Suprapubic skin (tissue), 4 donors: ENCODE data around the gene XG. TPM values are rescaled to one million over a fixed set of nuclear protein-coding genes. Genes with fewer than 3 reads are reported as not detected.
"Not testable (repeated sequence)": the region's sequence is repeated elsewhere in the genome, so short reads cannot be mapped to it uniquely, and the experiment has no call there.

Experiments used
- DNase-seq, 2 donors: peaks; one replicate each; pipeline ENCODE4 v3.0.0-alpha.2; 2019; ENCODE audit warnings: low spot score in 2 of 2
- H3K27ac ChIP-seq: fragments of 200-600 bp; sonication (generic); one replicate; pipeline ENCODE4 v1.5.1; 2019
- H3K27me3 ChIP-seq: fragments of 200-600 bp; sonication (generic); one replicate; pipeline ENCODE4 v1.5.1; 2019
- H3K36me3 ChIP-seq: fragments of 200-600 bp; sonication (generic); one replicate; pipeline ENCODE4 v1.5.1; 2019
- H3K4me1 ChIP-seq: fragments of 200-600 bp; sonication (generic); one replicate; pipeline ENCODE4 v1.5.1; 2019
- H3K4me3 ChIP-seq: fragments of 200-600 bp; sonication (generic); one replicate; pipeline ENCODE4 v1.5.1; 2019; ENCODE audit warnings: mild to moderate bottlenecking
- H3K9me3 ChIP-seq: fragments of 200-600 bp; sonication (generic); one replicate; pipeline ENCODE4 v1.5.1; 2019
- CTCF ChIP-seq, 2 donors: fragments of 200-600 bp in 1 of 2; fragments of 450-650 bp in 1 of 2; sonication (generic) in 1 of 2; IDR thresholded peaks; one replicate each; pipeline ENCODE4 v1.5.1; 2016 to 2019; ENCODE audit warnings: antibody characterized with exemption in 2 of 2, mild to moderate bottlenecking in 1 of 2, moderate library complexity in 1 of 2
- EP300 ChIP-seq: sonication (generic); formaldehyde crosslinking; IDR thresholded peaks from one replicate; pipeline ENCODE4 v1.6.1; 2017; ENCODE audit warnings: antibody characterized with exemption
- POLR2A ChIP-seq, 2 donors: fragments of 450-650 bp; IDR thresholded peaks; one replicate each; pipeline ENCODE4 v1.6.1; 2017; ENCODE audit warnings: antibody characterized with exemption in 2 of 2, mild to moderate bottlenecking in 2 of 2, moderate library complexity in 2 of 2
- POLR2AphosphoS5 ChIP-seq, 3 donors: sonication (generic); formaldehyde crosslinking; IDR thresholded peaks; one replicate each; pipeline ENCODE4 v1.6.1; 2017; ENCODE audit warnings: antibody characterized with exemption in 3 of 3
- WGBS: methylation state at CpG from one replicate; pipeline ENCODE4 v1.1.5; 2018; 5-methylcytosine and 5-hydroxymethylcytosine counted together
- total RNA-seq, 4 donors: library from RNA; depleted of rRNA; stranded (reverse); fragments of >200 nt; gene quantifications; one replicate each; pipeline ENCODE4 v1.1.0, GENCODE V29; 2016

The XG gene
- 10 to 100 TPM; 17.7 to 75.4 (median 38.7) TPM for total RNA-seq

GRCh38 chrX:2751874-2752300 is at the start of gene XG:
Gene XG (plus strand): TSS chrX:2752040. CDS start chrX:2752275, 235 bp downstream.
- Histone ChIP-seq H3K4me1 (peaks cover 23% of the 10 kb centered on the region), H3K4me3 (peak within 1 kb of the TSS; percentile 41), H3K27ac (peak within 1 kb of the TSS; percentile 79)
- peak; percentile 83 to 87 for DNase-seq
- not testable (repeated sequence) for H3K36me3 ChIP-seq, H3K27me3 ChIP-seq, H3K9me3 ChIP-seq
- 30% methylated on average over 6 of the region's 11 CpGs for WGBS
- TF ChIP-seq POLR2AphosphoS5 (IDR thresholded peaks at IDR 0.05) = peak in 1 of 3 donors; percentile 51

GRCh38 chrX:2703991-2704369 is 47.9 kb upstream of the XG start:
- Histone ChIP-seq H3K4me1 (peaks cover 83% of the 10 kb centered on the region), H3K9me3 (no peaks in the 10 kb centered on the region), H3K27ac (peak overlapping the region; percentile 87), H3K36me3 (no peaks in the 10 kb centered on the region), H3K27me3 (no peaks in the 10 kb centered on the region), H3K4me3 (peak overlapping the region; percentile 16)
- no peak for DNase-seq
- WGBS = 15% methylated on average over 7 of the region's 14 CpGs
- TF ChIP-seq EP300 (no peak), POLR2A (IDR thresholded peaks at IDR 0.05) (no peak), POLR2AphosphoS5 (IDR thresholded peaks at IDR 0.05) (peak in 2 of 3 donors; percentile 74 to 85), CTCF (IDR thresholded peaks at IDR 0.05) (peak in 1 of 2 donors; percentile 70)

GRCh38 chrX:2705046-2705832 is 46.6 kb upstream of the XG start:
- H3K4me1 ChIP-seq = peaks cover 86% of the 10 kb centered on the region
- no peaks in the 10 kb centered on the region for H3K9me3 ChIP-seq
- DNase-seq = no peak
- WGBS = 75% methylated on average over 18 of the region's 18 CpGs
- H3K27ac ChIP-seq = peak overlapping the region; percentile 87
- H3K4me3 ChIP-seq = no peak overlapping the region
- no peaks in the 10 kb centered on the region for H3K27me3 ChIP-seq
- TF ChIP-seq POLR2AphosphoS5 (IDR thresholded peaks at IDR 0.05) (peak in 2 of 3 donors; percentile 35 to 41), POLR2A (IDR thresholded peaks at IDR 0.05) (no peak)
- no peaks in the 10 kb centered on the region for H3K36me3 ChIP-seq

GRCh38 chrX:2707334-2707760 is 44.5 kb upstream of the XG start:
- Histone ChIP-seq H3K9me3 (no peaks in the 10 kb centered on the region), H3K4me3 (peak overlapping the region; percentile 11), H3K27me3 (no peaks in the 10 kb centered on the region), H3K27ac (peak overlapping the region; percentile 87), H3K4me1 (peaks cover 91% of the 10 kb centered on the region), H3K36me3 (peaks cover 9% of the 10 kb centered on the region)
- DNase-seq = peak; percentile 87 to 91
- TF ChIP-seq CTCF (IDR thresholded peaks at IDR 0.05) = no peak
- TF ChIP-seq EP300 = no peak
- TF ChIP-seq POLR2AphosphoS5 (IDR thresholded peaks at IDR 0.05) = peak in 2 of 3 donors; percentile 83 to 91
- no peak for TF ChIP-seq POLR2A (IDR thresholded peaks at IDR 0.05)
- WGBS = 8% methylated on average over 12 of the region's 12 CpGs

- H3K27me3 ChIP-seq = no peaks in the 10 kb centered on the region
- peaks cover 16% of the 10 kb centered on the region for H3K36me3 ChIP-seq
- TF ChIP-seq CTCF (IDR thresholded peaks at IDR 0.05) = no peak
- no peak for TF ChIP-seq POLR2AphosphoS5 (IDR thresholded peaks at IDR 0.05)
- no peak for TF ChIP-seq EP300
- no peak for TF ChIP-seq POLR2A (IDR thresholded peaks at IDR 0.05)
- H3K4me1 ChIP-seq = peaks cover 85% of the 10 kb centered on the region
- H3K27ac ChIP-seq = peak overlapping the region; percentile 87
- WGBS = 52% methylated on average over 6 of the region's 6 CpGs
- no peak for DNase-seq
- peak overlapping the region; percentile 11 for H3K4me3 ChIP-seq
- no peaks in the 10 kb centered on the region for H3K9me3 ChIP-seq
Measured at GRCh38 chrX:2708021-2708420, 43.8 kb upstream of the XG start.

- Histone ChIP-seq H3K4me3 (no peak overlapping the region), H3K4me1 (peaks cover 80% of the 10 kb centered on the region), H3K36me3 (peaks cover 22% of the 10 kb centered on the region), H3K27me3 (no peaks in the 10 kb centered on the region), H3K9me3 (no peaks in the 10 kb centered on the region), H3K27ac (peak overlapping the region; percentile 87)
- TF ChIP-seq POLR2AphosphoS5 (IDR thresholded peaks at IDR 0.05) = no peak
- TF ChIP-seq EP300 = no peak
- no peak for TF ChIP-seq CTCF (IDR thresholded peaks at IDR 0.05)
- no peak for TF ChIP-seq POLR2A (IDR thresholded peaks at IDR 0.05)
- 84% methylated on average over 10 of the region's 10 CpGs for WGBS
- no peak for DNase-seq
Measured at GRCh38 chrX:2708592-2709188, 43.1 kb upstream of the XG start.
